GM19452 (cell line): Measurements from ENCODE around the gene GPN2.

Experiments
- ATAC-seq: cut with Tn5 transposase; IDR thresholded peaks from one replicate; pipeline ENCODE4 v1.9.1; 2021; ENCODE audit not compliant: unreplicated experiment

GPN2 gene

GRCh38 chr1:26889551-26890466 is at the start of gene GPN2:
TSS of gene GPN2 (minus strand) at chr1:26890283. CDS start at chr1:26890096, 187 bp downstream.
- peak; percentile 85 for ATAC-seq

GRCh38 chr1:26938659-26939025 is 48.6 kb upstream of the GPN2 start:
- ATAC-seq = no peak

GRCh38 chr1:26938004-26938658 is 48.0 kb upstream of the GPN2 start:
- ATAC-seq = no peak

GRCh38 chr1:26936823-26937222 is 46.7 kb upstream of the GPN2 start:
- ATAC-seq = no peak

GRCh38 chr1:26932531-26932930 is 42.4 kb upstream of the GPN2 start:
- ATAC-seq = no peak

GRCh38 chr1:26923711-26924110 is 33.6 kb upstream of the GPN2 start:
- no peak for ATAC-seq

GRCh38 chr1:26922901-26923300 is 32.8 kb upstream of the GPN2 start:
- ATAC-seq = no peak

- ATAC-seq = no peak
Measured at GRCh38 chr1:26922431-26922729, 32.3 kb upstream of the GPN2 start.

- ATAC-seq = peak; percentile 93
Measured at GRCh38 chr1:26921540-26922430, 31.7 kb upstream of the GPN2 start, which contains the start of gene NUDC. TSS of gene NUDC (plus strand) at chr1:26921743. CDS start at chr1:26921849, 106 bp downstream.

GRCh38 chr1:26921126-26921539 is 31.1 kb upstream of the GPN2 start:
- ATAC-seq = no peak

GRCh38 chr1:26915204-26915842 is 25.2 kb upstream of the GPN2 start:
- ATAC-seq = no peak

- no peak for ATAC-seq
Measured at GRCh38 chr1:26913754-26914619, 23.9 kb upstream of the GPN2 start, which contains the start of gene NR0B2. TSS of gene NR0B2 (minus strand) at chr1:26913975. CDS start at chr1:26913940, 35 bp downstream.

GRCh38 chr1:26913389-26913753 is 23.3 kb upstream of the GPN2 start:
- no peak for ATAC-seq

GRCh38 chr1:26912147-26912490 is 22.0 kb upstream of the GPN2 start:
- no peak for ATAC-seq

GRCh38 chr1:26911399-26912146 is 21.5 kb upstream of the GPN2 start:
- no peak for ATAC-seq

- no peak for ATAC-seq
Measured at GRCh38 chr1:26910343-26911160, 20.5 kb upstream of the GPN2 start.

GRCh38 chr1:26909951-26910342 is 19.9 kb upstream of the GPN2 start:
- ATAC-seq = no peak
